Ovary (tissue), 9 donors: ENCODE results near the gene INTS7. TPM values are rescaled to one million over a fixed set of nuclear protein-coding genes. Genes with fewer than 3 reads are reported as not detected.

Source experiments
- DNase-seq, 5 donors: peaks; one replicate each; pipeline ENCODE4 v3.0.0-alpha.2; 2019 to 2020
- H3K27ac ChIP-seq, 2 donors: fragments of 200-600 bp; one replicate each; pipeline versions ENCODE4 v1.5.1 to v1.8.0; 2019 to 2022
- H3K27me3 ChIP-seq: fragments of 200-600 bp; one replicate; pipeline ENCODE4 v1.8.0; 2022
- H3K36me3 ChIP-seq: fragments of 200-600 bp; sonication (generic); one replicate; pipeline ENCODE4 v1.5.1; 2019
- H3K4me1 ChIP-seq: one replicate; pipeline ENCODE4 v1.8.1; 2013; ENCODE audit warnings: mild to moderate bottlenecking, moderate library complexity; ENCODE audit not compliant: insufficient read depth
- H3K4me3 ChIP-seq: fragments of 200-600 bp; sonication (generic); one replicate; pipeline ENCODE4 v1.5.1; 2017
- H3K9me3 ChIP-seq, 2 donors: fragments of 200-600 bp in 1 of 2; sonication (generic) in 1 of 2; one replicate each; pipeline versions ENCODE4 v1.5.1 to v1.8.1; 2013 to 2019; ENCODE audit warnings: mild to moderate bottlenecking in 1 of 2, moderate library complexity in 1 of 2
- EP300 ChIP-seq: sonication (generic); formaldehyde crosslinking; IDR thresholded peaks from one replicate; pipeline ENCODE4 v1.6.1; 2017; ENCODE audit warnings: antibody characterized with exemption
- POLR2A ChIP-seq: fragments of 450-650 bp; IDR thresholded peaks from one replicate; pipeline ENCODE4 v1.6.1; 2017; ENCODE audit warnings: antibody characterized with exemption, mild to moderate bottlenecking, moderate library complexity
- WGBS, 3 donors: extraction: QIAGEN DNeasy Blood & Tissue Kit in 1 of 3; methylation state at CpG; one replicate each; pipeline versions ENCODE4 v1.1.5 to v1.1.7; 2013 to 2017; 5-methylcytosine and 5-hydroxymethylcytosine counted together
- intact Hi-C, 4 donors: fragments of 100-400 bp; cut with DNase I; formaldehyde crosslinking; loops; one replicate each; pipeline versions ENCODE4 v1.11.0 to v1.15.1; 2022 to 2023
- polyA plus RNA-seq, 2 donors: library from polyadenylated mRNA; stranded (reverse); fragments of 200-250 nt in 1 of 2; fragments of 350-450 nt in 1 of 2; fragmentation: Illumina TruSeq in 1 of 2; extraction: RNeasy Lipid Tissue Mini Kit (QIAGEN cat#74804) in 1 of 2; gene quantifications; one replicate each; pipeline ENCODE4 v1.2.3, GENCODE V29; 2013 to 2014
- total RNA-seq, 7 donors: library from RNA; depleted of rRNA in 2 of 7; stranded (reverse); fragments of >200 nt in 2 of 7; fragmentation: NEBNext Ultra II Directional in 3 of 7; extraction: Animal tissue kit (Norgen Biotek cat#: 25700) in 3 of 7; gene quantifications; one replicate each; pipeline versions ENCODE4 v1.1.0 to v1.2.4, GENCODE V29; 2016 to 2023
- TF ChIP-seq, protein P1 (sequence below), 3 donors: fragments of 450-650 bp in 2 of 3; fragments of 200-600 bp in 1 of 3; IDR thresholded peaks; one replicate each; pipeline versions ENCODE4 v1.5.1 to v1.8.0; 2016 to 2022; ENCODE audit warnings: antibody characterized with exemption in 3 of 3, mild to moderate bottlenecking in 1 of 3
- donor health status: DM: no; HTN: no; CAD: no; lungs with moderate emphysema.
- donor health status: DM: no; HTN: no; CAD: no.
- donor health status: Bipolar disorder and iron deficiency.
- donor health status: DM: yes; HTN: yes; CAD: no.
- donor health status: DM: no; HTN: no; CAD: no.
- donor health status: DM: yes; HTN: yes; CAD: no.

The INTS7 gene
- total and polyA plus RNA-seq, 9 donors, result 4.0 to 19.1 (median 7.0) TPM

DNA sequence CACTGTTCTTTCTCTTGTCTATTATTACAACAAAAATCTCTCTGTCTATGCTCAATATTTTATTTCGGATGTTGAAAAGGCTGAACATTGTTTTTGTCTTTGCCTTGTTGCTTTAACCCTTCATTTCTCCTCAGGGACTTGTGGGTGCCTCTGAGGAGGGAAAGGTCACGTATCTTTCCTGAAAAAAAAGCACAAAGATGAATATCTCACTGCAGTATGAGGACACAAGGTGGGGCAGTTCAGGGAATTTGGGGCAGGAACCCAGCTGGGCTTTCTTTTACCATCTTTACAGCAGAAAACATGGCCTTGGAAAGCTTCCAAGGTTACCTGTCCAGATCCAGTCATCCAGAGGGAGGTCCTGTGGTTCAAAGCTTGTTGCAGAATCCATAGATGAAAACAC, 105.7 kb downstream of the INTS7 start:
- Histone ChIP-seq H3K4me3 (no peak overlapping the region), H3K36me3 (no peaks in the 10 kb centered on the region), H3K4me1 (no peaks in the 10 kb centered on the region), H3K27ac (no peak overlapping the region), H3K27me3 (no peaks in the 10 kb centered on the region), H3K9me3 (no peaks in the 10 kb centered on the region)
- no peak for DNase-seq
- WGBS, 3 donors, result 68 to 81% (median 80%) methylated on average over 2 of the region's 2 CpGs
- intact Hi-C loops, result no loop called here
- TF ChIP-seq, protein P1, sequence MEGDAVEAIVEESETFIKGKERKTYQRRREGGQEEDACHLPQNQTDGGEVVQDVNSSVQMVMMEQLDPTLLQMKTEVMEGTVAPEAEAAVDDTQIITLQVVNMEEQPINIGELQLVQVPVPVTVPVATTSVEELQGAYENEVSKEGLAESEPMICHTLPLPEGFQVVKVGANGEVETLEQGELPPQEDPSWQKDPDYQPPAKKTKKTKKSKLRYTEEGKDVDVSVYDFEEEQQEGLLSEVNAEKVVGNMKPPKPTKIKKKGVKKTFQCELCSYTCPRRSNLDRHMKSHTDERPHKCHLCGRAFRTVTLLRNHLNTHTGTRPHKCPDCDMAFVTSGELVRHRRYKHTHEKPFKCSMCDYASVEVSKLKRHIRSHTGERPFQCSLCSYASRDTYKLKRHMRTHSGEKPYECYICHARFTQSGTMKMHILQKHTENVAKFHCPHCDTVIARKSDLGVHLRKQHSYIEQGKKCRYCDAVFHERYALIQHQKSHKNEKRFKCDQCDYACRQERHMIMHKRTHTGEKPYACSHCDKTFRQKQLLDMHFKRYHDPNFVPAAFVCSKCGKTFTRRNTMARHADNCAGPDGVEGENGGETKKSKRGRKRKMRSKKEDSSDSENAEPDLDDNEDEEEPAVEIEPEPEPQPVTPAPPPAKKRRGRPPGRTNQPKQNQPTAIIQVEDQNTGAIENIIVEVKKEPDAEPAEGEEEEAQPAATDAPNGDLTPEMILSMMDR (IDR thresholded peaks at IDR 0.05), result no peak
- TF ChIP-seq POLR2A, result no peak
- TF ChIP-seq EP300, result no peak

DNA sequence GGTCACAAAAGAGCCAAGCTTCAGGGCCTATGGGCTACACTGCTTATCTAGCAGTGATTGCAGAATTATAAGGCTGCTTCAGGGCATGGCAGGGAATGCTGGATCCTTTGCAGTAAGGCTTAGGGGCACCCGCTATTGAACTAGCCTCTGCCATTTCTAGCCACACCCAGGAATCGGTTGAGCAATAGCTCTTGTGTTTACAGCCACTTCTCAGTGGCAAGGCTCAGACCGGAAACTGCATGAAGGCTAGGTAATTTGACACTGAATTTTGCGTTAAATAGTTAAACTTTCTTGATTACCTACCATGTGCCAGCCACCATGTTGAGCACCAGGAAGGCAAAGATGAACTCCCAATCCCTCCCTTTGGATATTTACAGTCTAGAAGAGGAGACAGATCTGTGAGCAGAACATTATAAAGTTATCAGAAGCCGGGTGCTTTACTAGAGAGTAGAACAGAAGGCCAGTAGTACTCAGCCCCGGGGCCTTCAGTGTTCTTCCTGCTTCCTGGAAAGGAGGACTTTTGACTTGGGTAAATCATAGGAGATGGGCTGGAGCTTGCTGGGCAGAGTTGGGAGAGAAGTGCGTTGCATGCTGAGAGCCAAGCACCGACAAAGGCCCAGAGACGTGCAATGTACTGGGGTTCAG, 106.2 kb downstream of the INTS7 start:
- Histone ChIP-seq H3K27me3 (no peaks in the 10 kb centered on the region), H3K9me3 (no peaks in the 10 kb centered on the region), H3K27ac (no peak overlapping the region), H3K36me3 (no peaks in the 10 kb centered on the region), H3K4me3 (no peak overlapping the region), H3K4me1 (no peaks in the 10 kb centered on the region)
- intact Hi-C loops, result no loop called here
- TF ChIP-seq, protein P1 (IDR thresholded peaks at IDR 0.05), result no peak
- TF ChIP-seq EP300, result no peak
- no peak for TF ChIP-seq POLR2A
- 78 to 82% (median 81%) methylated on average over 9 of the region's 9 CpGs for WGBS, 3 donors
- no peak for DNase-seq

DNA sequence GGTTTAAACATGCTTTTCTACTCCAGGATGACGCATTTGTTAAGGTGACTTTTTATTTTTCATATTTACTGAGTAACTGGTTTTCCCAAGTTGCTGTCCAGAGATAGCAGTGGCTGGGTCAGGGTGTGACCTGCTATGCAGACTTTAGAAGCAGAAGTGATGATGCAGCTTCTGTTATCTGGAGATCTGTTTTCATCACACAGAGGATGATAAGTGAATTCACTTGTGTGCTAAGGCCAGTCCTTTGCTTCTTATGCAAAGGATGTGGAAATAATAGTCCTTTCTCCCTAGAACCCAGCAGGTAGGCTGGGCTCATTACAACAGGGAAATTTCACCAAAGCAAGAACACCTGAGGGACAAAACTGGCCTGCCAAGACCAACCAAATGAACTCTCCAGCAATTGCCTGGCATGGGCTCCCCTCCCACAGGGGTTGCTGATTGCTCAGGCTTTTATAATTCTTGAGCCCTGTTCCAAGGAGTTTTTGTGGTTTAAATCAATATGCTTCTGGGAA, 107.0 kb downstream of the INTS7 start:
- H3K9me3 ChIP-seq, result no peaks in the 10 kb centered on the region
- WGBS, 3 donors, result 92 to 94% (median 93%) methylated on average over 1 of the region's 1 CpG
- no peaks in the 10 kb centered on the region for H3K27me3 ChIP-seq
- no peak overlapping the region for H3K27ac ChIP-seq
- no peak for DNase-seq
- H3K36me3 ChIP-seq, result no peaks in the 10 kb centered on the region
- no peak overlapping the region for H3K4me3 ChIP-seq
- H3K4me1 ChIP-seq, result no peaks in the 10 kb centered on the region
- TF ChIP-seq POLR2A (no peak), EP300 (no peak)
- TF ChIP-seq, protein P1 (IDR thresholded peaks at IDR 0.05), result no peak
- intact Hi-C loops, result no loop called here

DNA sequence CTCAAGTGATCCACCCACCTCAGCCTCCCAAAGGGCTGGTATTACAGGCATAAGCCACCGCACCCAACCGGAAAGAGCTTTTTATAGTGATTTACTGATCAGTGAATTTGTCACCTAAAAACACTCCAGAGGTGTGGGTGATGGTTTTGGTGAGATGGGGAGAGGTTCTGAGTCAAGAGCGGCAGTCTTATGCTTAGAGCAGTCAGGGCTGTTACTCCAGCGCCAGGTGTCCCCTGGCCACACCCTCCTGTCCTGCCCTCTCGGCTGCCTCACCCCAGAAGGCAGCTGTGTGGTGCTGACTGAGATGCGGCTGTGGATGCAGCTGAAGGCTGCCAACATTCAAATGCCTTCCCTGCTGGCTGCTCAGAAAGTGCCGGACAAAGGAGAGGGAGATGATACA, 110.3 kb downstream of the INTS7 start:
- H3K4me3 ChIP-seq, result no peak overlapping the region
- TF ChIP-seq EP300 (no peak), POLR2A (no peak)
- TF ChIP-seq, protein P1 (IDR thresholded peaks at IDR 0.05), result no peak
- no peaks in the 10 kb centered on the region for H3K4me1 ChIP-seq
- H3K27me3 ChIP-seq, result no peaks in the 10 kb centered on the region
- no peaks in the 10 kb centered on the region for H3K36me3 ChIP-seq
- H3K27ac ChIP-seq, result no peak overlapping the region
- WGBS, 3 donors, result 33 to 43% (median 40%) methylated on average over 7 of the region's 7 CpGs
- no peaks in the 10 kb centered on the region for H3K9me3 ChIP-seq
- DNase-seq, result no peak
- intact Hi-C loops, result no loop called here
